ELR (cell line): ENCODE data around the gene CTNNBL1.

Experiments
- DNase-seq: peaks from one replicate; pipeline ENCODE4 v3.0.0-alpha.2; 2015; ENCODE audit warnings: low read depth

The CTNNBL1 gene

GRCh38 chr20:37919389-37920040, 225.7 kb downstream of the CTNNBL1 start:
- no peak for DNase-seq

GRCh38 chr20:37920270-37920669, 226.4 kb downstream of the CTNNBL1 start:
- DNase-seq, result no peak

GRCh38 chr20:37920679-37921322, 227.0 kb downstream of the CTNNBL1 start:
- no peak for DNase-seq

- no peak for DNase-seq
Measured at GRCh38 chr20:37921341-37921929, 227.6 kb downstream of the CTNNBL1 start.
